Bronchus fibroblast of lung (primary cell): Measurements from ENCODE around the gene PLCL1. TPM values are rescaled to one million over a fixed set of nuclear protein-coding genes. Genes with fewer than 3 reads are reported as not detected.

Source experiments
- total RNA-seq: library from RNA; depleted of rRNA; stranded (reverse); fragments of >200 nt; gene quantifications from 2 replicates; pipeline ENCODE4 v1.2.3, GENCODE V29; 2015

Gene PLCL1
- under 0.01 and 0.17 TPM in 2 replicates for total RNA-seq

GRCh38 chr2:197804049-197804757 lies at the start of gene PLCL1:
PLCL1 (plus strand) TSS chr2:197804593.

GRCh38 chr2:197784956-197785941 lies 19.1 kb upstream of the PLCL1 start, which contains the start of gene BOLL:
BOLL (minus strand) TSS chr2:197785319; CDS start chr2:197781850, 3,469 bp downstream.

Other genes with a start within 250 kb of the PLCL1 start
- 3.5 and 3.7 TPM in 2 replicates for gene RFTN2, start 129.0 kb upstream of the PLCL1 start, total RNA-seq
- 3.1 and 3.5 TPM in 2 replicates for gene MARS2, start 99.2 kb upstream of the PLCL1 start, total RNA-seq
- not detected in 2 replicates for gene BOLL, start 19.3 kb upstream of the PLCL1 start, total RNA-seq